PC-9 (cell line): Measurements from ENCODE around the gene CST11. TPM values are rescaled to one million over a fixed set of nuclear protein-coding genes. Genes with fewer than 3 reads are reported as not detected.

Experiments
- BruUV-seq: library from RNA; stranded (reverse); fragments of 400-500 nt; replicated peaks from 2 replicates; lab custom pipeline; 2021; lab: Mats Ljungman, UMichigan
- CTCF ChIA-PET: fragments of 300-600 bp; sonication (Branson Sonifier 250); formaldehyde crosslinking; loops from one replicate; lab custom pipeline; 2022; ENCODE audit warnings: antibody characterized with exemption; lab: Charles Lee
- POLR2A ChIA-PET: fragments of 300-600 bp; sonication (Branson Sonifier 250); formaldehyde crosslinking; loops from one replicate; lab custom pipeline; 2022; ENCODE audit warnings: antibody characterized with exemption; ENCODE audit not compliant: unreplicated experiment; lab: Charles Lee
- DNase-seq, 2 experiments: peaks; one replicate each; pipeline versions ENCODE4 v3.0.0 to v3.0.0-alpha.2; 2015 to 2022; ENCODE audit warnings: mixed read lengths in 1 of 2
- H2AFZ ChIP-seq: fragments of 200-600 bp; sonication (generic); 2 replicates; pipeline ENCODE4 v1.8.1; 2017; ENCODE audit warnings: antibody characterized with exemption
- H3F3A ChIP-seq: fragments of 200-600 bp; sonication (generic); 2 replicates; pipeline ENCODE4 v1.8.1; 2017; ENCODE audit warnings: antibody characterized with exemption, mild to moderate bottlenecking, low read depth; ENCODE audit not compliant: insufficient read depth
- H3K27ac ChIP-seq: fragments of 200-600 bp; sonication (generic); 2 replicates; pipeline ENCODE4 v1.6.1; 2016; ENCODE audit warnings: mixed run types
- H3K27me3 ChIP-seq: fragments of 200-600 bp; sonication (generic); 2 replicates; pipeline ENCODE4 v1.6.1; 2016; ENCODE audit warnings: low read depth, mixed run types; ENCODE audit not compliant: insufficient read depth
- H3K36me3 ChIP-seq: fragments of 200-600 bp; sonication (generic); 2 replicates; pipeline ENCODE4 v1.6.1; 2016; ENCODE audit warnings: low read depth, mixed run types
- H3K4me1 ChIP-seq: fragments of 200-600 bp; sonication (generic); replicated peaks from 2 replicates; pipeline ENCODE4 v1.6.1; 2016; ENCODE audit warnings: mixed run types; ENCODE audit not compliant: insufficient read depth
- H3K4me2 ChIP-seq: fragments of 200-600 bp; sonication (generic); 2 replicates; pipeline ENCODE4 v1.6.1; 2017; ENCODE audit warnings: mixed run types
- H3K4me3 ChIP-seq: fragments of 200-600 bp; sonication (generic); 2 replicates; pipeline ENCODE4 v1.6.1; 2016; ENCODE audit warnings: mixed run types
- H3K79me2 ChIP-seq: fragments of 200-600 bp; sonication (generic); 2 replicates; pipeline ENCODE4 v1.6.1; 2017; ENCODE audit warnings: low read depth, mixed run types
- H3K9me2 ChIP-seq: fragments of 200-600 bp; sonication (generic); 2 replicates; pipeline ENCODE4 v1.8.1; 2017; ENCODE audit warnings: mild to moderate bottlenecking; ENCODE audit not compliant: insufficient read depth
- H3K9me3 ChIP-seq: fragments of 200-600 bp; sonication (generic); 2 replicates; pipeline ENCODE4 v1.8.1; 2016; ENCODE audit warnings: low read depth; ENCODE audit not compliant: insufficient read depth
- H4K20me1 ChIP-seq: fragments of 200-600 bp; sonication (generic); 2 replicates; pipeline ENCODE4 v1.8.1; 2017; ENCODE audit not compliant: insufficient read depth
- EZH2 ChIP-seq: fragments of 200-600 bp; sonication (generic); IDR thresholded peaks from 2 replicates; pipeline ENCODE4 v1.8.0; 2017; ENCODE audit warnings: antibody characterized with exemption, low read depth
- intact Hi-C: fragments of 100-400 bp; cut with micrococcal nuclease; formaldehyde crosslinking; loops from one replicate; pipeline ENCODE4 v1.10.0; 2022; ENCODE audit not compliant: unreplicated experiment
- total RNA-seq: library from RNA; stranded (reverse); gene quantifications from 2 replicates; pipeline ENCODE4 v1.2.3, GENCODE V29; 2021
- TF ChIP-seq, protein P1 (sequence below): fragments of 200-600 bp; sonication (generic); conservative IDR thresholded peaks from 2 replicates; pipeline ENCODE4 v1.6.1; 2017; ENCODE audit warnings: mixed run types, antibody characterized with exemption, mild to moderate bottlenecking, moderate library complexity

Gene CST11
- total RNA-seq, 1 experiment from 2014 or later = not detected

- Histone ChIP-seq H3F3A (no peaks in the 10 kb centered on the region), H3K36me3 (no peaks in the 10 kb centered on the region), H3K79me2 (no peaks in the 10 kb centered on the region), H3K4me1 (peaks cover 5% of the 10 kb centered on the region; the same call in 1 of the 2 replicates), H2AFZ (no peak overlapping the region), H3K27me3 (no peaks in the 10 kb centered on the region), H3K27ac (no peak overlapping the region), H4K20me1 (no peaks in the 10 kb centered on the region), H3K9me2 (no peaks in the 10 kb centered on the region), H3K4me3 (no peak overlapping the region), H3K9me3 (no peaks in the 10 kb centered on the region), H3K4me2 (no peak overlapping the region)
- DNase-seq = peak; percentile 62
- ChIA-PET POLR2A (no interaction called here), CTCF (interaction anchor here (0.7 to 1.1 kb wide), 2 partner anchors 141 to 165 kb away, joined by 3 read pairs; no protein-coding TSS in a partner anchor)
- intact Hi-C loops = loop anchor here (1.0 kb wide), 1 partner anchor 164 kb away; no protein-coding TSS in a partner anchor
- TF ChIP-seq, protein P1, sequence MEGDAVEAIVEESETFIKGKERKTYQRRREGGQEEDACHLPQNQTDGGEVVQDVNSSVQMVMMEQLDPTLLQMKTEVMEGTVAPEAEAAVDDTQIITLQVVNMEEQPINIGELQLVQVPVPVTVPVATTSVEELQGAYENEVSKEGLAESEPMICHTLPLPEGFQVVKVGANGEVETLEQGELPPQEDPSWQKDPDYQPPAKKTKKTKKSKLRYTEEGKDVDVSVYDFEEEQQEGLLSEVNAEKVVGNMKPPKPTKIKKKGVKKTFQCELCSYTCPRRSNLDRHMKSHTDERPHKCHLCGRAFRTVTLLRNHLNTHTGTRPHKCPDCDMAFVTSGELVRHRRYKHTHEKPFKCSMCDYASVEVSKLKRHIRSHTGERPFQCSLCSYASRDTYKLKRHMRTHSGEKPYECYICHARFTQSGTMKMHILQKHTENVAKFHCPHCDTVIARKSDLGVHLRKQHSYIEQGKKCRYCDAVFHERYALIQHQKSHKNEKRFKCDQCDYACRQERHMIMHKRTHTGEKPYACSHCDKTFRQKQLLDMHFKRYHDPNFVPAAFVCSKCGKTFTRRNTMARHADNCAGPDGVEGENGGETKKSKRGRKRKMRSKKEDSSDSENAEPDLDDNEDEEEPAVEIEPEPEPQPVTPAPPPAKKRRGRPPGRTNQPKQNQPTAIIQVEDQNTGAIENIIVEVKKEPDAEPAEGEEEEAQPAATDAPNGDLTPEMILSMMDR = peak; percentile 89
- no peak for TF ChIP-seq EZH2
- BruUV-seq = no TSS peak
These were observed 10.8 kb downstream of the CST11 start for GRCh38 chr20:23441850-23442313.

GRCh38 chr20:23440004-23440403 lies 12.7 kb downstream of the CST11 start:
- Histone ChIP-seq H2AFZ (no peak overlapping the region), H3K4me3 (no peak overlapping the region), H3K9me3 (no peaks in the 10 kb centered on the region), H3K36me3 (no peaks in the 10 kb centered on the region), H3K27ac (no peak overlapping the region), H3K4me2 (no peak overlapping the region), H3K4me1 (no peaks in the 10 kb centered on the region), H3K79me2 (no peaks in the 10 kb centered on the region), H3K27me3 (no peaks in the 10 kb centered on the region), H4K20me1 (no peaks in the 10 kb centered on the region), H3K9me2 (no peaks in the 10 kb centered on the region), H3F3A (no peaks in the 10 kb centered on the region)
- no TSS peak for BruUV-seq
- ChIA-PET CTCF (no interaction called here), POLR2A (no interaction called here)
- TF ChIP-seq, protein P1 = no peak
- no peak for TF ChIP-seq EZH2
- intact Hi-C loops = no loop called here
- DNase-seq = no peak

GRCh38 chr20:23438661-23439060 lies 14.0 kb downstream of the CST11 start:
- TF ChIP-seq EZH2 = no peak
- TF ChIP-seq, protein P1 = no peak
- Histone ChIP-seq H3K79me2 (no peaks in the 10 kb centered on the region), H3K27me3 (no peaks in the 10 kb centered on the region), H3F3A (no peaks in the 10 kb centered on the region), H4K20me1 (no peaks in the 10 kb centered on the region), H3K9me3 (no peaks in the 10 kb centered on the region), H3K36me3 (no peaks in the 10 kb centered on the region), H2AFZ (no peak overlapping the region), H3K27ac (no peak overlapping the region), H3K9me2 (no peaks in the 10 kb centered on the region), H3K4me2 (no peak overlapping the region), H3K4me1 (no peaks in the 10 kb centered on the region), H3K4me3 (no peak overlapping the region)
- intact Hi-C loops = no loop called here
- no TSS peak for BruUV-seq
- POLR2A ChIA-PET = no interaction called here
- CTCF ChIA-PET = no interaction called here
- DNase-seq = no peak
